ENCODE measurements around the gene ANKRD13C. TPM values are rescaled to one million over a fixed set of nuclear protein-coding genes. Genes with fewer than 3 reads are reported as not detected.

The ANKRD13C gene
- total RNA-seq, 1 donor from 2014 or later: 21.8 TPM

- Mint-ChIP-seq H3K27me3 (ENCODE audit: unreplicated experiment) (no peaks in the 10 kb centered on the region), H3K4me1 (ENCODE audit: low read depth, unreplicated experiment) (no peaks in the 10 kb centered on the region), H3K36me3 (ENCODE audit: unreplicated experiment) (no peaks in the 10 kb centered on the region), H3K9me3 (ENCODE audit: unreplicated experiment) (no peaks in the 10 kb centered on the region), H3K4me3 (ENCODE audit: unreplicated experiment) (no peak overlapping the region), H3K27ac (ENCODE audit: unreplicated experiment) (no peak overlapping the region)
- DNase-seq: no peak
- TF ChIP-seq CTCF (IDR thresholded peaks at IDR 0.05; ENCODE audit: partially characterized antibody, unreplicated experiment): no peak
These were observed 107.4 kb downstream of the ANKRD13C start for GRCh38 chr1:70247122-70247521.

- DNase-seq: no peak
- Mint-ChIP-seq H3K4me1 (ENCODE audit: low read depth, unreplicated experiment) (no peaks in the 10 kb centered on the region), H3K36me3 (ENCODE audit: unreplicated experiment) (no peaks in the 10 kb centered on the region), H3K27me3 (ENCODE audit: unreplicated experiment) (no peaks in the 10 kb centered on the region), H3K4me3 (ENCODE audit: unreplicated experiment) (no peak overlapping the region), H3K27ac (ENCODE audit: unreplicated experiment) (no peak overlapping the region), H3K9me3 (ENCODE audit: unreplicated experiment) (no peaks in the 10 kb centered on the region)
- TF ChIP-seq CTCF (IDR thresholded peaks at IDR 0.05; ENCODE audit: partially characterized antibody, unreplicated experiment): no peak
These were observed 114.6 kb downstream of the ANKRD13C start for GRCh38 chr1:70239940-70240339.

- Mint-ChIP-seq H3K9me3 (ENCODE audit: unreplicated experiment) (no peaks in the 10 kb centered on the region), H3K27ac (ENCODE audit: unreplicated experiment) (no peak overlapping the region), H3K27me3 (ENCODE audit: unreplicated experiment) (no peaks in the 10 kb centered on the region), H3K36me3 (ENCODE audit: unreplicated experiment) (no peaks in the 10 kb centered on the region), H3K4me3 (ENCODE audit: unreplicated experiment) (no peak overlapping the region), H3K4me1 (ENCODE audit: low read depth, unreplicated experiment) (no peaks in the 10 kb centered on the region)
- no peak for DNase-seq
- no peak for TF ChIP-seq CTCF (IDR thresholded peaks at IDR 0.05; ENCODE audit: partially characterized antibody, unreplicated experiment)
These were observed 119.8 kb downstream of the ANKRD13C start for GRCh38 chr1:70234733-70235132.

GRCh38 chr1:70231475-70231874 is 123.0 kb downstream of the ANKRD13C start:
- Mint-ChIP-seq H3K9me3 (ENCODE audit: unreplicated experiment) (no peaks in the 10 kb centered on the region), H3K4me3 (ENCODE audit: unreplicated experiment) (no peak overlapping the region), H3K36me3 (ENCODE audit: unreplicated experiment) (no peaks in the 10 kb centered on the region), H3K27ac (ENCODE audit: unreplicated experiment) (no peak overlapping the region), H3K27me3 (ENCODE audit: unreplicated experiment) (no peaks in the 10 kb centered on the region), H3K4me1 (ENCODE audit: low read depth, unreplicated experiment) (peaks cover 2% of the 10 kb centered on the region)
- no peak for DNase-seq
- no peak for TF ChIP-seq CTCF (IDR thresholded peaks at IDR 0.05; ENCODE audit: partially characterized antibody, unreplicated experiment)

- Mint-ChIP-seq H3K36me3 (ENCODE audit: unreplicated experiment) (no peaks in the 10 kb centered on the region), H3K27me3 (ENCODE audit: unreplicated experiment) (no peaks in the 10 kb centered on the region), H3K4me1 (ENCODE audit: low read depth, unreplicated experiment) (peaks cover 5% of the 10 kb centered on the region), H3K9me3 (ENCODE audit: unreplicated experiment) (no peaks in the 10 kb centered on the region), H3K4me3 (ENCODE audit: unreplicated experiment) (no peak overlapping the region), H3K27ac (ENCODE audit: unreplicated experiment) (no peak overlapping the region)
- no peak for TF ChIP-seq CTCF (IDR thresholded peaks at IDR 0.05; ENCODE audit: partially characterized antibody, unreplicated experiment)
- no peak for DNase-seq
These were observed 125.9 kb downstream of the ANKRD13C start for GRCh38 chr1:70228670-70229069.
